ENCODE data around the gene KNTC1.
"Not testable (repeated sequence)": the region's sequence is repeated elsewhere in the genome, so short reads cannot be mapped to it uniquely, and the experiment has no call there.

Gene KNTC1

GRCh38 chr12:122513028-122513427, 14.0 kb upstream of the KNTC1 start:
- not testable (repeated sequence) for DNase-seq

DNA sequence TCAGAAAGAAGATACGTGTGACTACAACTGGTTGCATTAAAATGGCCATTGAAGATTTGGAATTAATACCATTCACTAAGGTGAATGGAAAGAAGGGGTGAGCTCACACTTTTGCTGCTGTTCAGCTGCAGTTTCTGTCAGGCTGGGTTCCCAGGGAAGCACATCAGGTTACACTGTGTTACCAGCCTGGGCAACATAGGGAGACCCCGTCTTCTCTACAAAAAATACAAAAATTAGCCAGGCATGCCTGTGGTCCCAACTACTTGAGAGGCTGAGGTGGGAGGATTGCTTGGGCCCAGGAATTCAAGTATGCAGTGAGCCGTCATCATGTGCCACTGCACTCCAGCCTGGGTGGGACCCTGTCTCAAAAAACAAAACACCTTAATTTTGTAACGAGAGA, 13.4 kb upstream of the KNTC1 start:
- no peak for DNase-seq

GRCh38 chr12:122515275-122515674, 11.8 kb upstream of the KNTC1 start:
- no peak for DNase-seq

DNA sequence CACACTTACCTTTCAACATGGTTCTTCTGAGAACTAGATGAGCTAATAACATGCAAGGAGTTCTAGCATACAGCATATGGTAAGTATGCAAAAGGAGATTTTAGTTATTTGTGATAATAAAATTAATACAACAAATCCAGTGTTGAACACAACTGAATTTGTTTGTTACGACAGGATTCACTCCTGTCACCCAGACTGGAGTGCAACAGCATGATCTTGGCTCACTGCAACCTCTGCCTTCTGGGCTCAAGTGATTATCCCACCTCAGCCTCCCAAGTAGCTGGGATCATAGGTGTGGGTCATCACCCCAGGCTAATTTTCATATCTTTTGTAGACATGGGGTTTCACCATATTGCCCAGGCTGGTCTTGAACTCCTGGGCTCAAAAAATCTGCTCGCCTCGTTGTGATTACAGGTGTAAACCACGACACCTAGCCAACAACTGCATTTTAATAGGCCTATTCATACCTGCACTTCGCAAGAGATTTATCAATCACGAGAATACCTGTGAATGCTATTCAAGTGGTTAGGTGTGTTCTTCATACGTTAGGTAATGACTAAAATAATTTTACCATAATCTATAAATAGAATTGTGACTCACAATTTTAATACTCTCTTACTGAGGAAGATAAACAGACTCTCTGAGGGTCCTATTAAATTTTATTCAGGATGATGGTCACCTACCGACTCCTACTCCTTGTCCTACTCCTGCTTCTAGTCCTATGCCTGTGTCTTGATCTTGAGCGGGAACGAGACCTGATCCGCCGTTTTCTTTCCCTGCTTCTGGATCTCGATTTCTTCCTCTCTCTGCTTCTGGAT, 10.3 kb upstream of the KNTC1 start:
- DNase-seq, result no peak

DNA sequence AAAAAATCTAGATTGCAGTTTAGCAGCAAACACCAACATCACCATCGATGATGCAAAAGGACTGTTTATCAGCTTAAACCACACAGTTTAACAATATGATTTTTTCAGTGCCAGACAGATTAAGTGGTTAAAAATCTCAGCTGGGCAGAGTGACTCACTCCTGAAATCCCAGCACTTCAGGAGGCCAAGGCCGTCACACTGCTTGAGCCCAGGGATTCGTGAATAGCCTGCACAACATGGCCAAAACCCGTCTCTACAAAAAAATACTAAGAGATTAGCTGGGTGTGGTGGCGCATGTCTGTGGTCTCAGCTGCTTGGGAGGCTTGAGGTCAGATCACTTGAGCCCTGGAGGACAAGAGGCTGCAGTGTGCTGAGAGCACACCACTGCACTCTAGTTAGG, 9.2 kb upstream of the KNTC1 start:
- DNase-seq, result peak; percentile 72

- no peak for DNase-seq
Observed at GRCh38 chr12:122518908-122519307, 8.1 kb upstream of the KNTC1 start.

DNA sequence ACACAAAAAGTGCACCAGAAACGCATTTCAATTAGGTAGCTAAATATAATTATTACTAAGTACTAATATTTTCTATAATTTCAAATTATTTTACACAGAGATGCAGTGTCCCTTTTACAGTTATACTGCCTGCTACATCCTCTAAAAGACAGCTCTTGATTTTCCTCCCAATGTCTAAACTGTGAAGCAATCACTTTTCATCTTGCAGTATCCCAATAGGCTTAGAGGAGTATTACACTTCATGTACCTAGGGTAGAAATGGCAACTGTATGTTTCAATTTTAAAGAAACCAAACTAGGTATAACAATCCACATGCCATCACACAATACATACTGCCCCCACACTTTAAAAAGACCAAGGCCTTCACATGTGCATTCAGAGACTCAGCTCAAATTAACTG, 7.6 kb upstream of the KNTC1 start:
- DNase-seq, result no peak

- DNase-seq, result no peak
Observed at GRCh38 chr12:122520676-122521075, 6.4 kb upstream of the KNTC1 start.

DNA sequence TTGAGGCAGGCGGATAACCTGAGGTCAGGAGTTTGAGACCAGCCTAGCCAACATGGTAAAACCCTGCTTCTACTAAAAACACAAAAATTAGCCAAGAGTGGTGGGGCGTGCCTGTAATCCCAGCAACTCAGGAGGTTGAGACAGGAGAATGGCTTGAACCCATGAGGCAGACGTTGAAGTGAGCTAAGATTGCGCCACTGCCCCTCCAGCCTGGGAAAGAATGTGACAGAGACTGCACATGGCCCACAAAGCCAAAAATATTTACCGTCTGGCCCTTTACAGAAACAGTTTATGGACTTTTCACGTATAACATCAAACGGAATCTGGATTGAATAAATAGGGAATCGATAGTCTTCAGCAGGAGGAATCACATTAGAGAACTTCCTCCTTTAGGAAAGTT, 3.8 kb upstream of the KNTC1 start:
- no peak for DNase-seq

- DNase-seq, result no peak
Observed at GRCh38 chr12:122523846-122524718, 3.0 kb upstream of the KNTC1 start.

GRCh38 chr12:122527478-122527944, 462 bp downstream of the KNTC1 start:
- no peak for DNase-seq

DNA sequence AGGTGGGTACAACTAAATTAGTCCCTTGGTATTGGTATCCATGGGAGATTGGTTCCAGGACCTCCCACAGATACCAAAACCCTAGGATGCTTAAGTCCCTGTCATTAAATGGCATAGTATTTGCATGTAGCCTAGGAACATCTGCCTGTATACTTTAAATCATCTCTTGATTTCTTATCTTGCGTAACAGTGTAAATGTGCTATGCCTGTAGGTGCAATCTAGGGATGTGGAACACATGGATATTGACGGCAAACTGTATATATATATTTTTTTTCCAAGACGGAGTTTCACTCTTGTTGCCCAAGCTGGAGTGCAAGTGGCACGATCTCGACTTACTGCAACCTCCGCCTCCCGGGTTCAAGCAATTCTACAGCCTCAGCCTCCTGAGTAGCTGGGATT, 1.5 kb downstream of the KNTC1 start:
- DNase-seq, result no peak

DNA sequence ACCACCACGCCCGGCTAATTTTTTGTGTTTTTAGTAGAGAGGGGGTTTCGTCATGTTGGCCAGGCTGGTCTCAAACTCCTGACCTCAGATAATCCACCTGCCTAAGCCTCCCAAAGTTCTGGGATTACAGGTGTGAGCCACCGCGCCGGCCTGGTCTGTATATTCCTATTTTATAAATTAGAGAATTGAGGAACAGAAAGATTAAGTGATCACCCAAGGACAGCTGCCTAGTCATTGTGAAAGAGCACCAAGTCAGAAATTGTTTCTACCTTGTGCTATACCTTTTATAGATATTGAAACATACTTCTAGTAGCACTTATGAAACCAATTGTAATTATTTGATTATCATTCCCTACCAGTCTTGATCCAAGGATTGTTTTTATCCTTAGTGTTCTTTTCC, 1.9 kb downstream of the KNTC1 start:
- DNase-seq, result no peak

DNA sequence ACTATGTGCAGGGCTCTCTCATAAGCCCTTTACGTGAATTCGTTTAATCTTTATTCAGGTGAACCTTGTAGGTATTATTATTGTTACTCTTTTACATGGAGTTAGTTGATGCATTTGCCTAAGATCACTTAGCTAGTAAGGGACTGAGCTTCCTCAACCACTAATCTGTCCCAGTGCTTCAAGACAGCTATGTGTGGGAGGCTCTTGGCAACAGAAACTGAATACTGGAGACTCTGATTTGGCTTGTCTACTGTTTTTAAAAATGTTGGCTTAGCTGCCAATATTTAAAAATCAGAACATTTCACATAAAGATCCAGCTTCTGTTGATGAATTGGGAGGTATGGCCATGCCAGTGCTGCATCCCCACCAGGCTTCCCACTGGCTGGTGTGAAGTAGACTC, 6.8 kb downstream of the KNTC1 start:
- no peak for DNase-seq

DNA sequence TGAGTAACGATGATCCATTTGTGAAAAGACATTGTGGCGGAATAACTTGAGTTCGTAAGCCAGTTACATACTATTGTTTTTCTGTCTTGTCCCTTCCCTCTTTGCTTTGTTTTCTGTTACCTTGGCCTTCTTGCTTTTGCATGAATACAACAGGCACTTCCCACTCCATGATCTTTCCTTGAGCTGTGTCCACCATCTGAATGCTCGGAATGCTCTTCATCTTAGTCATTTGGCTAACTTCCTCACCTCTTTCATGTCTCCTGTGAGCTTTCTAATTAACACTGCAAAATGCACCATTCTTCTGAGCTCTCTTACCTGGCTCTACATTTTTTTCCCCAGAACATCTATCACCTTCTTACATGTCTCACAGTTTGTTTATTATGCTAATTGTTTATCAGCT, 10.0 kb downstream of the KNTC1 start:
- DNase-seq, result no peak

- DNase-seq, result no peak
Observed at GRCh38 chr12:122538496-122538895, 11.4 kb downstream of the KNTC1 start.

DNA sequence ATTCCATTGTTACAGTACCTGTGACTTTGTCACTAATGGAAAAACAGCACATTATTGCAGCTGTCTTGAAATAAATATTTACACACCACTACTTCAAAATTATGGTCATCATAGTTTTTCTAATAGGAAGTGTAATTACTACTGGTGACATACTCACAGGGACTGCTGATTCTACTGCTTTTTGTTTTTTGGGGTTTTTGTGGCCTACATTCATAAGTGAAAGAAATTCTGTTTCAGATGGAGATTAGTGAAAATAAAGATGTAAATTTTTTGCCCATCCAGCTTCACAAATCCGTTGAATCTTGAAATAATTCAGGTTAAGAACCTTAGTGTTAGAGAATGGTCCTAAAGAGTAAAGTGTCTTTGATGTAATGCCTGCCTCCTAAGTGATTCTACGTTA, 17.5 kb downstream of the KNTC1 start:
- no peak for DNase-seq

DNA sequence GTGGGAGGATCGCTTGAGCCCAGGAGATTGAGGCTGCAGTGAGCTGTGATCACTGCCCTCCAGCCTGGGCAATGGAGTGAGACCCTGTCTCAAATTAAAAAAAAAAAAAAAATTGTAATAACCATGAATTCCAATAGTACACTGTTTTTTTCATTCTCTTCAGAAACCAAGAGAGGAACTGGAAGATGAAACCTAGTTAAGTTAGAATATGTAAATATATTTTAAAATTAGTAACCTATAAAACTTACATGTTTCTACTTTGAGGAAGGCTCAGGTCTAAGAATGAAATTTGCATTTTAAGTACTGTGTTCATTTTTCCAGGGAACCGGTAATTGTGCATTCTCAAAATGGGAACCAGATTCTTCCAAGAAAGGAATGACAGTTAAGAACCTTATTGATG, 18.8 kb downstream of the KNTC1 start:
- no peak for DNase-seq

DNA sequence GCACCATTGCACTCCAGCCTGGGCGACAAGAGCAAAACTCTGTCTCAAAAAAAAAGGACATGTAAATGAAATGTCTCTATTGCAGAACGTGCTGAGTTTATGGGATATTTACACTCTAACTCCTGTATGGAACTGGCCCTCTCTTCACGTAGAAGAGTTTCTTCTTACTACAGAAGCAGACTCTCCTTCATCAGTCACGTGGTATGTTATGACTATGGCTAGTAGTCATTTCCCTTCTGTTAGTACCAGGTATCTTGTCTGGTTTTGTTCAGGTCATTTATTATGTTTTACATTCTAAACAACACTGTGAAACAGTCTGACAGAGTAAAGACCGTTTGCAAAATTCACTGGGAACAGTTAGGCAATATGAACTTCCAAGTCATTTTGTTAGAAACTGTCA, 20.3 kb downstream of the KNTC1 start:
- no peak for DNase-seq

GRCh38 chr12:122558745-122559641, 31.9 kb downstream of the KNTC1 start:
- DNase-seq, result no peak

DNA sequence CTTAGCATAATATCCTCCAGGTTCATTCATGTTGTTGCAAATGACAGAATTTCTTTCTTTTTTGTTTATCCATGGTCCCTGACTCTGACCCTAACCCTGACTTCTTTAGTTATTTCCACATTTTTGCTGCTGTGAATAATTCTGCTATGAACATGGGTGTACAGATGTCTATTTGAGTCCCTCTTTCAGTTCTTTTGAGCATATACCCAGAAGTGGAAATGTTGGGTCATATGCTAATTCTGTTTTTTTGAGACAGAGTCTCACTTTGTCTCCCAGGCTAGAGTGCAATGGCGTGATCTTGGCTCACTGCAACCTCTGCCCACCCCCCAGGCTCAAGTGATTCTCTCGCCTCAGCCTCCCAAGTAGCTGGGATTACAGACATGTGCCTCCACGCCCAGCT, 33.1 kb downstream of the KNTC1 start:
- no peak for DNase-seq

DNA sequence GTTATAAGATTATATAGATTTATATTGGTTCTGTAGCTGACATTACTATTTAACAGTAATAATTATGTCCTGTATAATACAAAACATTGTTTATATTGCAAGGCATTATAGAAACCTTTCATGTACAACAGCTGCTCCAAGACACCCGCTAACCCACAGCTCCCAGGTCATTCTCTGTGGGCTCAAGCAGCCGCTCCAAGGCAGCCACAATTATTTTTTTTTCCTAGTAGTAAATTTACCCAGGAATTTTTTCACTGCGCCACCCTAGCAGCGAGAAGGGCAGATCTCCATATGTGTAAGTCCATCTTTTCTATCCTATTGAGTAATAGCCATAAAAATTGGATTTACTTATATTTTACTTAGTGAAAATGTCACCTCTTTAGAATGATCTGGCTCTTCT, 36.3 kb downstream of the KNTC1 start:
- DNase-seq, result no peak

- DNase-seq, result not testable (repeated sequence)
Observed at GRCh38 chr12:122566816-122567215, 39.8 kb downstream of the KNTC1 start.

All from amniotic stem cell (primary cell).